ENCODE data around the gene COLEC12. TPM values are rescaled to one million over a fixed set of nuclear protein-coding genes. Genes with fewer than 3 reads are reported as not detected.

The COLEC12 gene
- total RNA-seq, 4 donors from 2014 or later: 5.1 to 14.5 (median 6.9) TPM

GRCh38 chr18:362311-363290 lies 137.9 kb downstream of the COLEC12 start:
- TF ChIP-seq POLR2A (IDR thresholded peaks at IDR 0.05) (no peak), CTCF (IDR thresholded peaks at IDR 0.05) (no peak)
- WGBS, 2 donors: 74 to 76% methylated on average over 12 of the region's 12 CpGs
- no peak overlapping the region for H3K4me3 ChIP-seq (ENCODE audit: low read depth, poor library complexity, severe bottlenecking)
- no peak for DNase-seq (ENCODE audit: low spot score in 2 of 2)
- intact Hi-C loops (cut with DNase I; ENCODE audit: low total_unique reads): no loop called here

DNA sequence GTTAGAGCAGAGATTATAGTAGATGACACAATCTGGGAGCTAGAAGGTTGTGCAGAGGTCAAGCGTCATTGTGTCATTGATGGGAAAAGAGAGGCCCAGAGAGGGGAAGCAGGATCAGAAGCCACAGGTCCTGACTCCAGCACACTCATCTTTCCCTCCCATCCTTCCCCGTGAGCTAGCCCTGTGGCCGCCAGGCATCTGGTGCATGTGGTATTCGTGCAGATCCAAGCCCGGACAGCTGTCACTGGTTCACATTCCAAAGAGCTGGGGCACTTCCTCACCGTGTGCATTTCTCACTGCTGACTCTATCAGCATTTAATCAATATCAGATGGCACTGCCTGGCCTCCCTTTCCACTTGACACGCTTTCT lies 138.6 kb downstream of the COLEC12 start:
- intact Hi-C loops (cut with DNase I; ENCODE audit: low total_unique reads): no loop called here
- 54 to 56% methylated on average over 7 of the region's 7 CpGs for WGBS, 2 donors
- TF ChIP-seq POLR2A (IDR thresholded peaks at IDR 0.05) (no peak), CTCF (IDR thresholded peaks at IDR 0.05) (no peak)
- peak; percentile 58 to 93 for DNase-seq (ENCODE audit: low spot score in 2 of 2)
- no peak overlapping the region for H3K4me3 ChIP-seq (ENCODE audit: low read depth, poor library complexity, severe bottlenecking)

DNA sequence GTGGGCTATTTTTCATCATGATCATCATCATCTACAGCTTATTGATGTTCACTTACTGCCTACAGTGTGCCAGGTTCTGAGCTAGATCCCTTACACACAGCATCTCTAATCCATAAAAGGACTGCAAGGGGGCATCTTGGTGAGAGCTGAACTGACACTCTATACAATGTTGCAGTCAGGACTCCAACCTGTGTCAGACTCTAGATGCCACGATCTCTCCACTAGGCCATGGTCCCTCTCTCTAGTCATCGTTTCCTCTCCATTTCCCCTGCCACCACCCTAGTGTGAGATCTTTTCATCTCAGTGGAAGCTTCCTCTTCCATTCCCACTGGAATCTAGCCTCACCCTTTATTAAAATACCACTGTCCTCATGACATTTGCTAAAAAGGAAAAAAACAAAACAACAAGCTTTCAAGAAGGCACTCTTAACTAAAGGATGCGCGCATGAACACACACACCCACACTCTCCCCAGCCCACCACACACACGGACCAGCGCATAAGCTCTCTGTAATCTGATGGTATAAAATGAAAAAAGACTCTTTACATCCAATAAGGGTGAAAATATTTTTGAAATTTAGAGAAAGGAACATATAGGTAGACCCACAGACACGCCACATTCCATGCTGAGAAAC lies 139.3 kb downstream of the COLEC12 start:
- WGBS, 2 donors: 89 to 94% methylated on average over 7 of the region's 7 CpGs

GRCh38 chr18:360676-361075 lies 139.8 kb downstream of the COLEC12 start:
- intact Hi-C loops (cut with DNase I; ENCODE audit: low total_unique reads): no loop called here
- H3K4me3 ChIP-seq (ENCODE audit: low read depth, poor library complexity, severe bottlenecking): no peak overlapping the region
- TF ChIP-seq POLR2A (IDR thresholded peaks at IDR 0.05) (no peak), CTCF (IDR thresholded peaks at IDR 0.05) (no peak)
- DNase-seq (ENCODE audit: low spot score in 2 of 2): no peak
- 83 to 95% methylated on average over 2 of the region's 2 CpGs for WGBS, 2 donors

More for the DNA sequence above, 139.3 kb downstream of the COLEC12 start:
- H3K4me3 ChIP-seq (ENCODE audit: low read depth, poor library complexity, severe bottlenecking): no peak overlapping the region
- DNase-seq (ENCODE audit: low spot score in 2 of 2): no peak
- intact Hi-C loops (cut with DNase I; ENCODE audit: low total_unique reads): no loop called here
- TF ChIP-seq CTCF (IDR thresholded peaks at IDR 0.05) (no peak), POLR2A (IDR thresholded peaks at IDR 0.05) (no peak)

DNA sequence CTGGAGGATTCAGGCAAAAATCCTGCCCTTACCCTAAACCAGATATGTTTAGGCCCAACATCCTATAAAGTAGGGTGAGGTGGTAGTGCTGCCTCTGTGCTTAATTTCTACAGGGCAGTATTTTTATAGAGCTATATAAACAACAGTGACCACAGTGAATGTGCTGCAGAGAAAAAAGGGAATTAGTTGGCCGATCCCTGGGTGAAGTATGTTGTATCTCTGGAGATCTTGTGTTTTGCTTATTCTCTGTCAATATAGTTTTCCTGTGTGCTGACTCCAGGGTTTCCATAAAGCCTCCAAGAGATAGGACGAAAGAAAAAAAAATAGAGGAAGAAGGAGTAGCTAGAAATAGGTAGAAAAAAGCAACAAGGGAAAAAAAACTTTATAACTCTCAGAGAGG lies 143.7 kb downstream of the COLEC12 start:
- intact Hi-C loops (cut with DNase I; ENCODE audit: low total_unique reads): no loop called here
- TF ChIP-seq POLR2A (IDR thresholded peaks at IDR 0.05) (no peak), CTCF (IDR thresholded peaks at IDR 0.05) (no peak)

More for the DNA sequence above, 143.7 kb downstream of the COLEC12 start:
- H3K4me3 ChIP-seq (ENCODE audit: low read depth, poor library complexity, severe bottlenecking): no peak overlapping the region
- no peak for DNase-seq (ENCODE audit: low spot score in 2 of 2)
- WGBS, 2 donors: 82 to 84% methylated on average over 2 of the region's 2 CpGs

All from lower leg skin (tissue), 4 donors.